ENCODE data around the gene NAV3.

DNA sequence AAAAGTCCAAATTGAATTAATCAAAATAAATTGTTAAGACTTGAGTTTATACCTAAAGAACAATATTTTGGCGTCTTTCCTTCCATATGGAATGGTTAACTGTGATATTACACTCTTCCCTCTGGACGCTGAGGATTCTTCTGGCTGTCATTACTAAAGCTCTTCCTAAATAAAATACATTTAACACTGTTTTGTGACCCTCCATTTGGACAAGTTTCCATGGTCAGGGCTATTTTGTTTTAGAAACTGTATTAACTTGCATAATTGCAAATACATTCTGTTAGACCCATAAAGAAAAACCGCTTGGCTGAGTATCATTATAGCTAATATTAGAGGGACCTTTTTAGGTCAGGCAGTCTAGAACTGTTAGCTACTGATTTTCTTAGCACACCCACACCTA is 87.4 kb downstream of the NAV3 start:
- TF ChIP-seq, protein P1, sequence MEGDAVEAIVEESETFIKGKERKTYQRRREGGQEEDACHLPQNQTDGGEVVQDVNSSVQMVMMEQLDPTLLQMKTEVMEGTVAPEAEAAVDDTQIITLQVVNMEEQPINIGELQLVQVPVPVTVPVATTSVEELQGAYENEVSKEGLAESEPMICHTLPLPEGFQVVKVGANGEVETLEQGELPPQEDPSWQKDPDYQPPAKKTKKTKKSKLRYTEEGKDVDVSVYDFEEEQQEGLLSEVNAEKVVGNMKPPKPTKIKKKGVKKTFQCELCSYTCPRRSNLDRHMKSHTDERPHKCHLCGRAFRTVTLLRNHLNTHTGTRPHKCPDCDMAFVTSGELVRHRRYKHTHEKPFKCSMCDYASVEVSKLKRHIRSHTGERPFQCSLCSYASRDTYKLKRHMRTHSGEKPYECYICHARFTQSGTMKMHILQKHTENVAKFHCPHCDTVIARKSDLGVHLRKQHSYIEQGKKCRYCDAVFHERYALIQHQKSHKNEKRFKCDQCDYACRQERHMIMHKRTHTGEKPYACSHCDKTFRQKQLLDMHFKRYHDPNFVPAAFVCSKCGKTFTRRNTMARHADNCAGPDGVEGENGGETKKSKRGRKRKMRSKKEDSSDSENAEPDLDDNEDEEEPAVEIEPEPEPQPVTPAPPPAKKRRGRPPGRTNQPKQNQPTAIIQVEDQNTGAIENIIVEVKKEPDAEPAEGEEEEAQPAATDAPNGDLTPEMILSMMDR (IDR thresholded peaks at IDR 0.05) = no peak
- TF ChIP-seq EZH2 (IDR thresholded peaks at IDR 0.05; ENCODE audit: borderline replicate concordance, insufficient read depth, low read depth, low read length, poor library complexity, severe bottlenecking) = no peak
